HUES64 (cell line): Measurements from ENCODE around the gene CTSA.
"Not testable (repeated sequence)": the region's sequence is repeated elsewhere in the genome, so short reads cannot be mapped to it uniquely, and the experiment has no call there.

Experiments
- H3K27ac ChIP-seq: 2 replicates; pipeline ENCODE4 v1.7.0; 2013; ENCODE audit warnings: low read depth, low read length, inconsistent platforms
- H3K27me3 ChIP-seq: 2 replicates; pipeline ENCODE4 v1.6.1; 2013; ENCODE audit warnings: mild to moderate bottlenecking, low read length; ENCODE audit not compliant: insufficient read depth
- H3K36me3 ChIP-seq: 2 replicates; pipeline ENCODE4 v1.6.1; 2013; ENCODE audit warnings: mild to moderate bottlenecking, low read length; ENCODE audit not compliant: insufficient read depth
- H3K4me1 ChIP-seq: 2 replicates; pipeline ENCODE4 v1.6.1; 2013; ENCODE audit warnings: mild to moderate bottlenecking, low read length, moderate library complexity; ENCODE audit not compliant: insufficient read depth
- H3K4me3 ChIP-seq: 2 replicates; pipeline ENCODE4 v1.5.1; 2013; ENCODE audit warnings: mild to moderate bottlenecking, low read length, moderate library complexity
- H3K9ac ChIP-seq: 2 replicates; pipeline ENCODE4 v1.6.1; 2013; ENCODE audit warnings: mild to moderate bottlenecking, low read depth, low read length
- H3K9me3 ChIP-seq: 2 replicates; pipeline ENCODE4 v1.6.1; 2013; ENCODE audit warnings: low read depth, low read length; ENCODE audit not compliant: insufficient read depth
- WGBS: fragments of 150-250, 120-280 bp; methylation state at CpG from one replicate; pipeline ENCODE4 v1.1.7; 2013; ENCODE audit warnings: missing lambda C conversion rate; 5-methylcytosine and 5-hydroxymethylcytosine counted together

The CTSA gene

DNA sequence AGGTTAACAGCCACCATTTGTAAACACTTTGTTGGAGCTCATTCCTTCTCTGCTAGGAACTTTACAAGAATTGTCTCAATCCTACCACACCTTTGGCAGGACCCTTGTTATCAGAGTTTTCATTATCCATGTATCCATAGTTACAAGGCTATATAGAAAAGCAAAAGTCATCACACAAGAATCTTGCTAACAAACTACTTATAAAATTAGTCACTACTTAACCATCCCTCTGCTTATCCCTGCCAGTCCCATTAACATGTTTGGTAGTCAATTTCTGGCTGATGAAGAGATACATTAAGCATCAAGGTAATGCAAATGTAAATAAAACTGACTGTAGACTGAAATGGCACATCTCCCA is 23.3 kb upstream of the CTSA start:
- H3K9ac ChIP-seq = no peak overlapping the region
- H3K27ac ChIP-seq = no peak overlapping the region
- no peaks in the 10 kb centered on the region for H3K4me1 ChIP-seq
- no peaks in the 10 kb centered on the region for H3K36me3 ChIP-seq
- H3K9me3 ChIP-seq = no peaks in the 10 kb centered on the region
- H3K4me3 ChIP-seq = no peak overlapping the region
- no peaks in the 10 kb centered on the region for H3K27me3 ChIP-seq

DNA sequence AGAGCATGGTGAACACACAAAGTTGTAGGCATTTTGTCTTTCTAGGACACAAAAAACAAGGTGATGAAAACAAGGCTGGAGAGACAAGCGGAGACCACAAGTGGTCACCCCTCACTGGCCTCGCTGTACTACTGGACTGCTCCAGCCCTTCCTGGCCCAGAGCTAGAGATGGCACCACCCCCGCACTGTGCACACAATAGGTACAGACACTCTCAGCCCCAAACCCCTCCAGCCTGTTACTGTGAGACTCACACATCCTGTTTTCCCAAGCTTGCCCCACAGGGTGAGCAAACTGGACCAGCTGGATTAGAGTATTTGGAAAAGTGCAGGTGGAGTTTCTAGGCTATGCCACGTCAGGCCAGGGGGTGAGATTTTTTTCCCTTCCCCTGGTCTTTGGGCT is 18.5 kb upstream of the CTSA start:
- Histone ChIP-seq H3K27ac (no peak overlapping the region), H3K9ac (no peak overlapping the region), H3K36me3 (peaks cover 10% of the 10 kb centered on the region; the same call in 1 of the 2 replicates), H3K4me3 (no peak overlapping the region), H3K27me3 (no peaks in the 10 kb centered on the region), H3K9me3 (no peaks in the 10 kb centered on the region), H3K4me1 (no peaks in the 10 kb centered on the region)
- 87% methylated on average over 4 of the region's 4 CpGs for WGBS

DNA sequence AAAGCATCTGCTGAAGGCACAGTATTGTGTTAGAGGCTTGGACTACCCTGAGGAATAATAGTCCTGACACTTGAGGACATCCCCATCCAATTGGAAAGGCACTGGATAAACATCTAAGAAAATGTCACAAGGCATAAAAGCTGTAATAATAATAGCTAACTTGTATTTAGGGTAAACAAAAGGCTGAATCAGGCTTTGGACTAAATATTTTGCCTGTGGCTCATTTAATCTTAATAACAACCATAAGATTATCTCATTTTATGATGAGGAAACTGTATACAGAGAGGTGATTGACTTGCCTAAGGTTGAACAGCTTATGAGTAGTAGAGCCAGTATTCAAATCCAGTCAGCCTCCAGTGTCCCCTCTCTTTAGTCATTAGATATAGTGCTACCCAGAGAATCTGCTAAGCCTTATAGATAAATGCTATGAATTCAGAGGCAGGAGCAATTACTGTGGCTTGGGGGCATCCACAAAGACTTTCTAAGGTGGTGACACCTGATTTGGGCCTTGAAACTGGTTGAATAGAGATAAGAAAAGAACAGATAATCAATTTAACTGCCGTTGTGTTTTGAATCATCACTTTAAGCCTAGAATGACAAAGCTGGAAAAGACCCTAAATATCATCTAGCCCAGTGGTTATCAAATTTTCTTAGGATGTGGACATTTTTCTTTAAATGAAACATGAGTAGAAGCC is 17.6 kb upstream of the CTSA start:
- no peaks in the 10 kb centered on the region for H3K9me3 ChIP-seq

DNA sequence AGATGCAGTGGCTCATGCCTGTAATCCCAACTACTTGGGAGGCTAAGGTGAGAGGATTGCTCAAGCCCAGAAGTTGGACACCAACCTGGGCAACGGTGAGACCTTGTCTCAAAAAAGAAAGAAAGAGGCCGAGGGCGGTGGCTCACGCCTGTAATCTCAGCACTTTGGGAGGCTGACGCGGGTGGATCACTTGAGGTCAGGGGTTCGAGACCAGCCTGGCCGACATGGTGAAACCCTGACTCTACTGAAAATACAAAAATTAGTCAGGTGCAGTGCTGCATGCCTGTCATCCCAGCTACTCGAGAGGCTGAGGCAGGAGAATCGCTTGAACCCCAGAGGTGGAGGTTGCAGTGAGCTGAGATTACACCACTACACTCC is 17.0 kb upstream of the CTSA start:
- not testable (repeated sequence) for H3K27ac ChIP-seq, H3K9ac ChIP-seq, H3K4me1 ChIP-seq, H3K27me3 ChIP-seq, H3K9me3 ChIP-seq, H3K4me3 ChIP-seq
- 95% methylated on average over 10 of the region's 10 CpGs for WGBS
- peaks cover 18% of the 10 kb centered on the region for H3K36me3 ChIP-seq

More for the DNA sequence above, 17.6 kb upstream of the CTSA start:
- Histone ChIP-seq H3K27me3 (no peaks in the 10 kb centered on the region), H3K9ac (no peak overlapping the region), H3K4me1 (no peaks in the 10 kb centered on the region), H3K36me3 (peaks cover 18% of the 10 kb centered on the region), H3K27ac (no peak overlapping the region), H3K4me3 (no peak overlapping the region)
- WGBS = 100% methylated on average over 1 of the region's 1 CpG

DNA sequence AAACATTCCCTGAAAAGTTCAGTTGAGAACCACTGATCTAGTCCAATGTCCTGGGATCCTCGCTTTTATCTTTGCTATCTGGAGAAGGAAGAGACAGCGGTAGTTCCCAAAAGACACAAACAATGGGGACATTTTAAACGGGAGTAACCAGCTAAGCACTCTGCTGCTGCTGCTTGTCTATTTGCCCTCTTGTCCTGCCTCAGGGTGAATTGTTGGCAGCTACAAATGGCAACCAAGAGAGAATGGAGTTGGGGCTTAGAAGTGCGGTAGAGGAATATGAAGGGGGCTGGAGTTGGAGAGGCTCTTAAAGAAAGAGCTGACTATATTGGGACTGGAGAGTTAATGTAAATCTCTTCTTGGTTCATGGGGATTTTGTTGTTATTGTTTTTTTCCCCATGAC is 16.6 kb upstream of the CTSA start:
- Histone ChIP-seq H3K27ac (no peak overlapping the region), H3K4me3 (no peak overlapping the region), H3K36me3 (peaks cover 18% of the 10 kb centered on the region), H3K9me3 (no peaks in the 10 kb centered on the region), H3K9ac (no peak overlapping the region), H3K4me1 (no peaks in the 10 kb centered on the region), H3K27me3 (no peaks in the 10 kb centered on the region)
- whole genome bisulfite sequencing = 89% methylated on average over 4 of the region's 4 CpGs

DNA sequence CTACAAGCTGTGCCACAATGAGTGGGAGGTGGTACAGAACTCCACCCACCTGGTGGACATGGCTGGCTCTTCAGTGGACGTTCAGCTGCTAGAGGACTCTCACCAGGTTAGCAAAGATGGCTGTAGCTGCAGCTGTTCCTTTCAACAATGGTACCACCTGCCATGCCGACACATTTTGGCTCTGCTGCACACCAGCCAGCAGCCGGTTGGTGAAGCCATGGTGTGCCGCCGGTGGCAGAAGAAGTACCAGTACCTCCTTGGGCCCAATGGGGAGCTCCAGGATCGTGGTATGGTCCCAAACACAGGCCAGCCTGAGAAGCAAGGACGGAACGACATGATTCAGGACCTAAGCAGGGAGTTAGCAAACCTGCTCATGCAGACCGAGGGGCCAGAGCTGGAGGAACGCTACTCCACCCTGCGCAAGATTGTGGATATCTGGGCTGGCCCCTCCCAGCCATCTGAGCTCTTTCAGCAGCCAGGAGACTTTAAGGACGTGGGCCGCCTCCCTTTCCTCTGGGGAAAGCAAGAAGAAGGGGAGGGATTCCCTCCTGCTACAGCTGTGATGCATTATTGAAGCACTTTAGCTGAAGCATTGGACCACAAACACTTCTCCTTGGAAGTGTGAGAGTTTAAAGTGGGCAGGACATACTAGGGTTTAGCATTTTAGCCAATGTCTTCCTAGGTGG is 12.9 kb upstream of the CTSA start:
- Histone ChIP-seq H3K27me3 (no peaks in the 10 kb centered on the region), H3K27ac (no peak overlapping the region), H3K4me3 (no peak overlapping the region), H3K9ac (no peak overlapping the region), H3K4me1 (no peaks in the 10 kb centered on the region), H3K36me3 (peaks cover 27% of the 10 kb centered on the region), H3K9me3 (no peaks in the 10 kb centered on the region)
- 92% methylated on average over 13 of the region's 13 CpGs for WGBS

DNA sequence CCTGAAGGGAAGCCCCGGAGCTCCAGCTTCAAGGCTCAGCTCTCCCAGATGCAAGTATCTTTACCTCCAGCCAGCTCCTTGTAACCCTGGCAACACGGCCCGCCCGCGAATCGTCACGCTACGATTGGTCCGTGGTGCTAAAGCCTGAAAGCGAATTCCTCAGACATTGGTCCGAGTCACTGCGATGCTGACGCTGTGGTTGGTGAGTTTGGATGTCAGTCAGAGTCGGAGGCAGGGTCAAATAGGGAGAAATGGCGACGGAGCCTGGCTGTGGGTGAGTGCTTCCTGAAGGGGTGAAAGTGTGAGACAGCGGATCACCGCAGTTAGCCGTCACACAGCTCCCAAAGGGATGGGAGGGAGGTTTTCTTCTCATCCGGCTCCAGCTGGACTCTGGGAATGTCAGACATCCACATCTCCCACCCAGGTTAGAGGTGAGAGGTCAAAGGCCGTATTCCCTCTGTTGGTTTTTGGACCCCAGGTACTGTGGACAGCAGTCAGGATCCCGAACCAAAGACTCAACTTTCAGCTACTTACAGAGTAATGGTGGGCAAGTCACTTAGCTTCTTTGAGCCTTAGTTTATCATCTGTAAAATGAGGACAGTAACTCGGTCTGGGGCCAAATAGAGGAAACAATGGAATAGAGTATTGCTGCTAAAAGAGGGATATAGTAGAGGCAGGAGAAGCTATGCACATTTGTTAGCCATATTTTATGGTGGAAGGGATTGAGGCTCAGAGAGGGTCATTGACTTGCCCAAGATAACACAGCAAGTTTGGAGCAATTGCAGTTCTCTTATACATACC is 9.9 kb upstream of the CTSA start, which contains the start of gene ZSWIM1:
TSS of gene ZSWIM1 (plus strand) at position 240 of the 801 bp plus-strand sequence. CDS start 1,366 bp downstream, outside the sequence.
- Histone ChIP-seq H3K36me3 (peaks cover 42% of the 10 kb centered on the region), H3K4me1 (no peaks in the 10 kb centered on the region), H3K9ac (peak within 1 kb of the TSS; percentile 62), H3K4me3 (peak within 1 kb of the TSS; percentile 64), H3K9me3 (no peaks in the 10 kb centered on the region), H3K27ac (peak within 1 kb of the TSS; percentile 14; the same call in 1 of the 2 replicates), H3K27me3 (no peaks in the 10 kb centered on the region)
- 2% methylated on average over 23 of the region's 23 CpGs for WGBS

DNA sequence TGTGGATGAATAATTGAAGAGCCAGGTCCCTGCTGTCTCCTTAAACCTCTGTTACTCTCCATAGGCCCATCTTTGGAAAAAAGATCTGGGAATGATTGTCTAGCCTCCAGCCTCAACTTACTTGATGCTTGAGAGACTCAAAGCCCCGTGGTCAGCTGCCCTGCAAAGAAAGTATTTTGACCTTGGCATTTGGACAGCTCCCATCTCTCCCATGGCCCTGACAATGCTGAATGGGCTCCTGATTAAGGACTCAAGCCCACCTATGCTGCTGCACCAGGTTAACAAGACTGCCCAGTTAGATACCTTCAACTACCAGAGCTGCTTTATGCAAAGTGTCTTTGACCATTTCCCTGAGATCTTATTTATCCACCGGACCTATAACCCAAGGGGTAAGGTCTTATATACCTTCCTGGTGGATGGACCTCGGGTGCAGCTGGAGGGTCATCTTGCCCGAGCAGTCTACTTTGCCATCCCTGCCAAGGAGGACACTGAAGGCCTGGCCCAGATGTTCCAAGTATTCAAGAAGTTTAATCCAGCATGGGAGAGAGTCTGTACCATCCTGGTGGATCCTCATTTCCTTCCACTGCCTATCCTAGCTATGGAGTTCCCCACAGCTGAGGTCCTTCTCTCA is 8.6 kb upstream of the CTSA start:
- Histone ChIP-seq H3K4me3 (no peak overlapping the region), H3K27me3 (no peaks in the 10 kb centered on the region), H3K27ac (no peak overlapping the region), H3K4me1 (no peaks in the 10 kb centered on the region), H3K9me3 (no peaks in the 10 kb centered on the region), H3K9ac (no peak overlapping the region), H3K36me3 (peaks cover 38% of the 10 kb centered on the region)
- 97% methylated on average over 4 of the region's 4 CpGs for WGBS

DNA sequence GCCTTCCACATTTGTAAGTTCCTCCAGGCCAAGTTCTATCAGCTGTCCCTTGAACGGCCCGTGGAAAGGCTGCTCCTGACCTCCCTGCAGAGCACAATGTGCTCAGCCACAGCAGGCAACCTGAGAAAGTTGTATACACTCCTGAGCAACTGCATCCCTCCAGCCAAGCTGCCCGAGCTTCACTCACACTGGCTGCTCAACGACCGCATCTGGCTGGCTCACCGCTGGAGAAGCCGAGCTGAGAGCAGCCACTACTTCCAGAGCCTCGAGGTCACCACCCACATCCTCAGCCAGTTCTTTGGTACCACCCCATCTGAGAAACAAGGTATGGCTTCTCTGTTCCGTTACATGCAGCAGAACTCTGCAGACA is 8.1 kb upstream of the CTSA start:
- Histone ChIP-seq H3K4me3 (no peak overlapping the region), H3K36me3 (peaks cover 35% of the 10 kb centered on the region), H3K27me3 (no peaks in the 10 kb centered on the region), H3K9me3 (no peaks in the 10 kb centered on the region), H3K27ac (no peak overlapping the region), H3K4me1 (no peaks in the 10 kb centered on the region), H3K9ac (no peak overlapping the region)
- 95% methylated on average over 9 of the region's 9 CpGs for WGBS

DNA sequence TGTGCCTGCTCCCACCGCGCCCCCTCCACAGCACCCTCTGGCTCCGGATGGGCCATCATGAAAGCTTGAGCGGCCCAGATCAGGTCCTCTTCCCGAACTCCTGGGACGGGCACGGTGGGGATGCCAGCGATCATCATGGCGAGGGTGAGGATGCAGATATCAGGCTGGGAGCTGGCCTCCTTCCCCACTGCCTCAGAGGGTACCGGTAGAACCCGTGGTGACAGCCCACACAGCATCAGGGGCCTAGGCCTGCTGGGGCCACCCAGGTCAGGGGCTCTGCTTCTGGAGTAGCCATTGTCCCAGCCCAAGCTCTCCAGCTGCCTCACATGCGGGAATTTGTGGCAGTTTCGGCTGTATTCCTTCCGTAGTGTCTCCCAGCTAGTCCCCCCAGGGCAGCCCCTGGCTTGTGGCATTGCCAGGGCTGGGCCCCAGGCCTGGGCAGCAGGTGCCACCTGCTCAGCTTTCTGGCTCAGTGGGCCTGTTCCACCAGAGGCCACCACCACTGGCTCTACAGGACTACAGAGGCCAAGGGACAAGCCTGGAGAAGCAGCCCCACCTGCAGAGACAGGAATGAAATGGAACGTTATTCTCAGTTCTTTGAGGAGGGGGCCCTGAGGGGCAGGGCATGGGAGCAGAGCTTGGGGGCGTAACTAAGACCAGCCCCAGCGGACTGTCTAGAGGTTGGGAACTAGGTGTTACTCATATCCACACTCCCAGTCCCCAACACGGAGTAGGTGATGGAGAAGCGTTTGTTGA is 4.4 kb upstream of the CTSA start:
- peaks cover 30% of the 10 kb centered on the region for H3K36me3 ChIP-seq
- H3K4me1 ChIP-seq = no peaks in the 10 kb centered on the region
- H3K27me3 ChIP-seq = no peaks in the 10 kb centered on the region; the same call in 1 of the 2 replicates
- H3K27ac ChIP-seq = no peak overlapping the region
- WGBS = 94% methylated on average over 19 of the region's 19 CpGs
- H3K4me3 ChIP-seq = no peak overlapping the region
- no peak overlapping the region for H3K9ac ChIP-seq
- no peaks in the 10 kb centered on the region for H3K9me3 ChIP-seq
